GM12892 (cell line): ENCODE data around the gene TMEM222.
"Not testable (repeated sequence)": the region's sequence is repeated elsewhere in the genome, so short reads cannot be mapped to it uniquely, and the experiment has no call there.

Experiments
- DNase-seq: peaks from one replicate; pipeline ENCODE4 v3.0.0; 2011; ENCODE audit not compliant: insufficient read length
- FAIRE-seq: peaks from 2 replicates; lab custom pipeline; 2011; peaks lifted over from hg19 to GRCh38; lab: Jason Lieb, UNC
- POLR2A ChIP-seq: IDR thresholded peaks from 2 replicates; pipeline ENCODE4 v1.6.1; 2011; ENCODE audit warnings: low read depth, low read length, control low read depth
- POLR2AphosphoS5 ChIP-seq: IDR thresholded peaks from 2 replicates; pipeline ENCODE4 v1.6.1; 2011; ENCODE audit warnings: low read depth, low read length, control low read depth
- TAF1 ChIP-seq: IDR thresholded peaks from 2 replicates; pipeline ENCODE4 v1.6.1; 2011; ENCODE audit warnings: low read depth, mild to moderate bottlenecking, control low read depth, low read length, borderline replicate concordance

Gene TMEM222

DNA sequence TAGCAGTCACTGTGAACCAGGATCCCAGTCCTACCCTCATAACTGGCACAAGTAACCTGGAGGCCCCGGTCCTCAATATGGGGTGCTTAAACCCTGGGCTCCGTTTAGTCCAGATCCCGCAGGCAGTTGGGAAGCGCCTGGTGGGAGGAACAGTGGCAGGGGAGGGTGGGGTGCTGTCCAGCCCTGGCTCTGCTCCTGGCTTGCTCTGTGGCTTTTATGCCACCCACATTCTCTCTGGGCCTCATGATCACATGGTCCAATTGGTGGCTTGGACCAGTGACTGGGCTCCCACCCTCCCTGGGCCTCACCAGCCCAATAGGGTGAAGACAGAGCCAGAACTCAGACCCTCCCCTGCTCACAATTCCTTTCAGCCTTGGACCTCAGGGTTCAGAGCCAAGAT, 58.3 kb downstream of the TMEM222 start:
- DNase-seq = no peak
- FAIRE-seq = no peak
- no peak for TF ChIP-seq POLR2AphosphoS5
- TF ChIP-seq POLR2A = no peak
- TF ChIP-seq TAF1 = no peak

DNA sequence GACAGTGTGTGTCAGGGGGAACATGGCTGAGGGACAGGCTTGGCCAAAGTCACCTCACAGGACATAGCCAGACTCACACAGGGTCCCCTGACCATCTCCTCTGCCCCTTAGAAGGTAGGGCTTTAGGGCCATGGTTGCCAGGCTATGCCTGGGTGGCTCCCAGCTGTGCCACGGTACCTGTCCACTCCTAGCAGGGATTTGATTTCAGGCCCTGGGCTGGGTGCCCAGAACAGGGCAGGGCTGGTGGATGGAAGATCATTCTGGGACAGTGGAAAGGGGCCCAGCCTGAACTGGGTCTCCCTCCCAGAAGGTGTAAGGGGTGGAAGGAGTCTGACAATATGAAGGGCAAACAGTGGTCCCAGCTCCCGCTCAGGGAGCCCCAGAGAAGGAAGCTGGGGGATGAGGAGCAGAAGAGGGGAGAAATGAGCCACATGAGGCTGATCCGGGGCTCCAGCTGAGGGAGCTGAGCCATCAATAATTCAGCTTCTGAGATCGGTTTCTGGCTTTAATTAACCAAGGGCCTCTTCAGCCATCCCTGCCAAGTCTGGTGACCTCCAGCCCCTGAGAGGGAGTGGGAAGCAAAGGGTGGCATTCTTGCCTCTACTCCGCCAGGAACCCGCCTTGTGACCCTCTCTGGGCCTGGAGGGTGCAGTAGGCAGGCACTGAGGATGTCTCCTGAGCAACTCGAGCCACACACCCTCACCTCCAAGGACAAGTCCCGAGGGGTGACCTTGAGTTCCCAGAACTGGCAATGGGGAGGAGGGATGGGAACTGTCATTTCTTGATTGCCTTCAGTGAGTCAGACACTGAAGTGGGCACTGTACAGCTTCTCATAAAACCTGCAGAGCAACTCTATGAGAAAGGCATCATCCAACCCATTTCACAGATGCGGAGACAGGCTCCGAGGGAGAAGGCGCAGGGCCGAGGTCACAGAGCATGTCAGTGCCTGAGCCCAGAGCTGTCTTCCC, 59.1 kb downstream of the TMEM222 start:
- DNase-seq (no peak), FAIRE-seq (no peak)
- TF ChIP-seq POLR2AphosphoS5 (no peak), POLR2A (no peak), TAF1 (no peak)

DNA sequence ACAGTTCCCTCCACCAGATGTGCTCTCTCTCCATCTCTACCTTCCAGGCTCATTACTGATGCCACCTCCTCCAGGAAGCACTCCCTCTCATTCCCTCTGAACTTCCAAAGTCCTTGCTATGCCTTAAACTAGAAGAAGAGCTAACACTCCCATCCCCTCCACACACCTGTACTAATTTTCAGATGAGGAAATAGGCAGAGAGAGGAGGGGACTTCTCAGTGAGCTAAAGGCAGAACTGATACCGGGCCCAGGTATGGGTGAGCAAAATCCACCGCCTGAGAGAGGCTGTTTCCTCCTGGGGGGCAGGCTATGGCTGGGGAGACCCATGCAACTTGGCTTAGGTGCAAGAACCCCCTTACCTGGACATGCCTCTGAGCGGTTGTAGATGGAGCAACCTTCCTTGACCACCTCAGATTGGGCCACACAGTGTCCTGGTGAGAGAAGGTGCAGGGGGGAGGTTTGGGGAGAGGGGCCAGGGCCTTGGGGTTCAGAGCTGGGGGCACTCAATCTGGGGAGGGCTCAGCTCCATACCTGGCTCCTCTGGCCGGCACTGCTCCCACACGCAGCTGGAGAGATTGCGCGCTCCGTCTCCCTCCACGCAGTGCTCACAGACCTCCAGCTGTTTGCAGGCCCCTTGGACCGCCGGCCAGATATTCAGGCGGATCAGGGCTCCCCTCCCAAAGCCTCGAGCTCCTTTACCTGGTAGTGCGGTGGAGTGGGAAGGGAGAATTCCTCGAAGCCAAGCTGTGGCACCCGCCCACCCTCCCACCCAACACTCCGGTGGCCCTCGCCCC, 60.2 kb downstream of the TMEM222 start:
- FAIRE-seq (no peak), DNase-seq (no peak)
- TF ChIP-seq TAF1 = no peak
- TF ChIP-seq POLR2A = no peak

DNA sequence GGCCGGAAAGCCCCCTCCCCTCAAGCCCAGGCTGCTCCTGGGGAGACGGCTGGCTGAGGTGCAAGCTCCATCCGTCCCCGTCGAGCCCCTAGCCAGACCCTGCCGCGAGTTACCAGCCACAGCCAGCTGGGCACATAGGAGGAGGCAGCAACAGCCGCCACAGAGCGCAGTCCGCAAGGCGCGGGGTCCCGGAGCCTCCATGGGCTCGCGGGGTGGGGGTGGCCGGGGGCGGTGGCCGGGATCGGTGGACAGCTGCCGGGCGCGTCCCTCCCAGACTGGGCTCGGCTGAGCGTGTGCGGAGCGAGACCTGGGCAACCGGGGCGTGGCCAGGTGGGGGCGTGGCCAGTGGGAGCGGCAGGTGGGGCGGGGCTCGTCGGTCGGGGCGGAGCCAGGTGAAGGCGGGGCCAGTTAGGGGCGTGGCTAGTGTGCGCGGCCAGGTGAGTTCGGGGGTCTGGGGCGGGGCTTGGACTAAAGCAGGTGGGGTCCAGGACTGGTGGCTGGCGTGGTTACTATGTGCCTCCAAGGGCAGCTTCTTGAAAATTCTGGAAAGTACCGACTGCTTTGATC, 61.2 kb downstream of the TMEM222 start, which contains the start of gene CD164L2:
Gene CD164L2, minus strand, starts transcription at position 295 of the 567 bp plus-strand sequence. Its CDS starts 94 bp downstream, at position 201.
- DNase-seq = no peak
- no peak for FAIRE-seq
- TF ChIP-seq POLR2AphosphoS5 (no peak), POLR2A (no peak), TAF1 (no peak)

DNA sequence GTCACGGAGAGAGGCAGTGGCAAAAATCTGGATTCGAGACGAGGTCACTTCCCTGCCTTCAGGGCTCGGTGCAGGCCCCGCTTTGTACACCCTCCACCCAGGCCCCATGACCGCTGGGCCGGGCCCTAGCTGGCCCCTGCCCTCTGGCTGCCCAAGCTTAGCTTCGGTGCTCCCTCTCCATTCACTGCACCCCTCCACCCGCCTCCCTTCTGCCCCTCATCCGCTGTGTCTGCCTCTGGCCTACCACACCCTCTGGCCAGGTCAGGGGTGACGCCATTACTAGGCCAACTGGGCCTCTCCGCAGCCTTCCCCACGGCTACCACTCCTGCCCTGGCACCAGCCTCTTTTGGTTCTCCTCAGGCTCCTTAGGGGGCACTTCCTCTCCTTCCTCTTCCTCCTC, 61.7 kb downstream of the TMEM222 start:
- DNase-seq (no peak), FAIRE-seq (no peak)
- no peak for TF ChIP-seq POLR2AphosphoS5
- no peak for TF ChIP-seq TAF1
- no peak for TF ChIP-seq POLR2A

DNA sequence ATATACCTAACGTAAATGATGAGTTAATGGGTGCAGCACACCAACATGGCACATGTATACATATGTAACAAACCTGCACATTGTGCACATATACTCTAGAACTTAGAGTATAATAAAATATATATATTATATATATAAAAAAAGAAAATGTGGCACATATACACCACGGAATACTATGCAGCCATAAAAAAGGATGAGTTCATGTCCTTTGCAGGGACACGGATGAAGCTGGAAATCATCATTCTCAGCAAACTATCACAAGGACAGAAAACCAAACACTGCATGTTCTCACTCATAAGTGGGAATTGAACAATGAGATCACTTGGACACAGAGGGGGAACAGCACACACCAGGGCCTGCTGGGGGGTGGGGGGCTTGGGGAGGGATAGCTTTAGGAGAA, 62.8 kb downstream of the TMEM222 start:
- FAIRE-seq, DNase-seq: not testable (repeated sequence)
